ENCODE data around the gene SDF4.

DNA sequence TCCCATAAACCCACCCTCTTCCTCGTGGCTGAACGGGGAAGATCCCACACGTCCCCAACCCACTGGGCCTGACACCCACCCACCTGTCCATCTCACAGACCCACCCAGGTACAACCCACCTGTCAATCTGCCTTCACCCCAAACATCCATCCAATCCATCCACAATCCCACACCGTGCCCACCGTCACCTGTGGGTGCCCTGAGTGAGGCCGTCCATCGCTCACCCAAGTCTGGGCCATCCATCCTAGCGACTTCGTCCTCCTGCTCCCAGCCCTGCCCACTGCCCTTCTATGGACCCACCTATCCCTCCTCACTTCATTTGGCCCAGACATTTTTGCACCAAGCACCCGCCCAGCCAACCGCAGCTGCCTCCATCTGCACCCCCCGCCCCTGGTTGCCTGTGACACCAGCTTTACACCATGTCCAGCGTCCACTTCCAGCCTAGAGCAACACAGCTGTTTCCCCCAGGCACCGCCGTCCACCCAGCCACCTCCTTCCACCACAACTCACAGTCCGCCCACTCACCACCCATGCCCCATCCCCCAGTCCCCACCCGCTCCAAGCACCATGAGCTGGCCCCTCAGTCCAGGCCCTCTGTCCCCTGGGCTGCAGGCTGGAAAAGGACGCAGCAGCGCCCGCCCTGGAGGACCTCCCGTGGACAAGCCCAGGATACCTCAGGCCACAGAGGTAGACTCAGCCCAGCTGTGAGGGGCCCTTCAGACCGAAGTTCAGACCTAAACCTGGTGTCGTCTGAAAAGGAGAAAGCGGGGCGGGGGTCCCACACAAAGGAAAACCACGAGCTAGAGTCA, 50.5 kb downstream of the SDF4 start:
- TF ChIP-seq, protein P1, sequence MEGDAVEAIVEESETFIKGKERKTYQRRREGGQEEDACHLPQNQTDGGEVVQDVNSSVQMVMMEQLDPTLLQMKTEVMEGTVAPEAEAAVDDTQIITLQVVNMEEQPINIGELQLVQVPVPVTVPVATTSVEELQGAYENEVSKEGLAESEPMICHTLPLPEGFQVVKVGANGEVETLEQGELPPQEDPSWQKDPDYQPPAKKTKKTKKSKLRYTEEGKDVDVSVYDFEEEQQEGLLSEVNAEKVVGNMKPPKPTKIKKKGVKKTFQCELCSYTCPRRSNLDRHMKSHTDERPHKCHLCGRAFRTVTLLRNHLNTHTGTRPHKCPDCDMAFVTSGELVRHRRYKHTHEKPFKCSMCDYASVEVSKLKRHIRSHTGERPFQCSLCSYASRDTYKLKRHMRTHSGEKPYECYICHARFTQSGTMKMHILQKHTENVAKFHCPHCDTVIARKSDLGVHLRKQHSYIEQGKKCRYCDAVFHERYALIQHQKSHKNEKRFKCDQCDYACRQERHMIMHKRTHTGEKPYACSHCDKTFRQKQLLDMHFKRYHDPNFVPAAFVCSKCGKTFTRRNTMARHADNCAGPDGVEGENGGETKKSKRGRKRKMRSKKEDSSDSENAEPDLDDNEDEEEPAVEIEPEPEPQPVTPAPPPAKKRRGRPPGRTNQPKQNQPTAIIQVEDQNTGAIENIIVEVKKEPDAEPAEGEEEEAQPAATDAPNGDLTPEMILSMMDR (IDR thresholded peaks at IDR 0.05; ENCODE audit: low read depth, low read length, poor library complexity, severe bottlenecking): no peak
- no peak for TF ChIP-seq EZH2phosphoT487 (IDR thresholded peaks at IDR 0.05; ENCODE audit: borderline replicate concordance, low read length)
